H7 (cell line): ENCODE results near the gene APBB2. TPM values are rescaled to one million over a fixed set of nuclear protein-coding genes. Genes with fewer than 3 reads are reported as not detected.

Source experiments
- DNase-seq: peaks from one replicate; pipeline ENCODE4 v3.0.0; 2012
- H3K27me3 ChIP-seq: 2 replicates; pipeline ENCODE4 v1.6.0; 2011; ENCODE audit warnings: mild to moderate bottlenecking, low read length; ENCODE audit not compliant: control insufficient read depth, insufficient read depth
- H3K36me3 ChIP-seq: replicated peaks from 2 replicates; pipeline ENCODE4 v1.5.1; 2011; ENCODE audit warnings: low read length; ENCODE audit not compliant: control insufficient read depth, insufficient read depth
- H3K4me3 ChIP-seq: 2 replicates; pipeline ENCODE4 v1.5.1; 2011; ENCODE audit warnings: low read depth, mild to moderate bottlenecking, control low read depth, low read length, moderate library complexity; ENCODE audit not compliant: insufficient read depth
- total RNA-seq: library from RNA; depleted of rRNA; stranded (reverse); fragments of >200 nt; shearing (Covaris generic); gene quantifications from 2 replicates; pipeline ENCODE4 v1.2.3, GENCODE V29; 2014

APBB2 gene
- total RNA-seq, 1 experiment from 2014 or later, result 33.4 TPM

DNA sequence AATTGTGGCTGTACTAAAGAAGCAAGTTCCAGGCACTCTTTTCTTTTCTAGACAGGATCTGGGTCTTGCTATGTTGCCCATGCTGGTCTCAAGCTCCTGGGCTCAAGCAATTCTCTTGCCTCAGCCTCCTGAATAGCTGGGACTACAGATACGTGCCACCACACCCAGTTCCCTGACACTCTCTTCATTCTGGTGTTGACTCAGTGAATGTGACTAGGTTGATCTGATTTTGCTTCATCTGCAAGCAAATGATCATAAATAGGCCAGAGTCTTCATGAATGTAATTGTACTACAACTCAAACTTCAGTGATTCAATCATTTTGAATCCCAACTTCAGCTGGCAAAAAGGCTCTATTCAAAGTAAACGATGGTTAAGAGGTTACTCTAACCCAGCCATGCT, 78.5 kb downstream of the APBB2 start:
- Histone ChIP-seq H3K27me3 (no peaks in the 10 kb centered on the region), H3K36me3 (no peaks in the 10 kb centered on the region), H3K4me3 (no peak overlapping the region)
- no peak for DNase-seq

DNA sequence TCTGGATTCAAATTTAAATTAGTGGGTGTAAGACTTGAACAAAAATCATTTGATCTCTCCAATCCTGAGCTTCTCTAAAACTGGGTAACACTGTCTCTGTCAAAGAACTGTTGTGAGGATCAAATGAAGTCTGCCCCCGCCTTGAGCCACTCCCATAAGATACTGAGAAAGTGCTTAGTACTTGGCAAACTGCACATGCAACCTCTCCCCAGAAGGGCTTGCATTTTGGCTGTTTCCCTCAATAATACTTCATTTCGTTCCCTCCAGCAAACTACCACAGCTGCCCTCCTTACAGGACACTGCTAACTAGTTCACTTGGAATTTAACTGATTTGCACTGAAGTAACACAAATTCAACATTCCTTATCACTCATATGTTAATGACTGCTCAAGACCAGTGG, 79.8 kb downstream of the APBB2 start:
- Histone ChIP-seq H3K4me3 (no peak overlapping the region), H3K36me3 (no peaks in the 10 kb centered on the region), H3K27me3 (no peaks in the 10 kb centered on the region)
- DNase-seq, result no peak

DNA sequence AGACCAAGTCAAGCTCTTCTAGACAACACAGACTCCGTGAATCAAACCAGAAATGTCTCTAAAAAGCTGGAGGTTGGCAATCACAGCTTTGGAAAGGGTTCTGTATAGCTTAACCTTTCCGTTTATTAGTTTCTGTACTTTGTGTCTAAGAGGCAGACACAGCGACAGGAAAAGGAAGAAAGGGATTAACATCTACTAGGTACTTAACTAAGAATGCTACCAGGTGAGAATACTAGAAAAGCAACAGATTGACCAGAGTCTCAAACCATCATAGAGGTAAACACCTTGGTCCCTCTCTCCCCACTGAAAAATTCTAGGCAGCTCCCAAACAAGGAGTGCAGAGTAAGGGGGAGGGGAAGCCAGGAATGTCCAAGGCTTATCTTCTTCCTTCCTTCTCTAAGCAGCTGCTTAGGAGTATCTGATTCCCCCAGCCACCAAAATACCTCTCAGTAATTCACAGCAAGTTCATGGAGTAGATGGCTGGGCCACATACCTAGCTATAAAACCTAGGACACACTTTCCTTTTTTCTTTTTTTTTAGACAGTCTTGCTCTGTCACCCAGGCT, 80.8 kb downstream of the APBB2 start:
- Histone ChIP-seq H3K27me3 (no peaks in the 10 kb centered on the region), H3K36me3 (no peaks in the 10 kb centered on the region), H3K4me3 (no peak overlapping the region)
- no peak for DNase-seq

DNA sequence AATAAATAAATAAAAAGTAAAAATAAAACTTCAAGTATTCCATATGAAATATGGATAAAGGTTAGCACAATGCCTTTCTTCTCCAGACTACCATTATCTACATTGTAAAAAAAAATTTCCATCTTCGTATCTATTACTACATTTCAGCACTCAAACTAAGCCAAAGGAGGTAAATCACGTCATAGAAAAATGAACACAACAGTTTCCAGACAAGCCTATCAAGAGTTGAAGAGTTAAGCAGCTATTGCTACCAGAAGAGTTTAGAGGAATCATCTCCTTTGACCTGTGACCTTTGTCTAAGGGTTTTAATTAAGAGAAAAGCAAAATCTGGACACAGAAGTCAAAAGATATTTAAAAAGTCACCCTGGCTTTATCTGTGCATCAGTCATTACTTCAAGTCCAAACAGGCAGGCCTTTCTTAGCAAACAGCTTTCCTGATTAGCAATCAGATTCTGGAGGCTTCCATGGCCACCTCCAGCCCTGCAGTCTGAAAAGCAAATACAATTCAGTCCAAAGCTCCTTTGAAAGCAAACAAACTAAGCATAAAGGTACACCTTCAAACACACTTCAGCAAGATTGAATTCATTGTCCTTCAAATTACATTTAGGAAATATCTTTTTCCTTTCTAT, 82.2 kb downstream of the APBB2 start:
- H3K36me3 ChIP-seq, result no peaks in the 10 kb centered on the region
- DNase-seq, result no peak
- H3K27me3 ChIP-seq, result no peaks in the 10 kb centered on the region
- no peak overlapping the region for H3K4me3 ChIP-seq

DNA sequence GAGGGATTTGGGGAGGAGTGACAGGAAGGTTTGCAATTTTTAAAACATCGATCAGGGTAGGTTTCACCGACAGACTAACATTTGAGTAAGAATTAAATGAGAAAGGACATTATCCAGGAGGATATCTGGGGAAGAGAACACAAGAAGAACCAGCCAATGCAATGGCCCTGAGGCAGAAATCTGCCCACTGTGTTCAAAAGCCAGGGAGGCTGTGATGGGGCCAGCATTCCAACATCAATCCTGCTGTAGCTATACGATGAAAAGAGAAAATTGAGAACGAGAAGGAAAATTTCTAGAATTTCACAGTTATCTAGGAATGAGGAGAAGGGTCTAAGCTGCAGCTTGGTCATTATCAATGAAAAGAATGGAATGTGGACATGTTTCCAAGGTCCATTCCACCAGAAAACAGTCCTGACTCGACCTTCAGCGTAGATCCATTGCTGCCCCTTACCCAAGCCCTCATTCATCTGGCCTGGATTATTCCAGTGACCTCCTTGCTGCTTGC, 84.4 kb downstream of the APBB2 start:
- no peak overlapping the region for H3K4me3 ChIP-seq
- DNase-seq, result no peak
- H3K36me3 ChIP-seq, result no peaks in the 10 kb centered on the region
- H3K27me3 ChIP-seq, result no peaks in the 10 kb centered on the region

DNA sequence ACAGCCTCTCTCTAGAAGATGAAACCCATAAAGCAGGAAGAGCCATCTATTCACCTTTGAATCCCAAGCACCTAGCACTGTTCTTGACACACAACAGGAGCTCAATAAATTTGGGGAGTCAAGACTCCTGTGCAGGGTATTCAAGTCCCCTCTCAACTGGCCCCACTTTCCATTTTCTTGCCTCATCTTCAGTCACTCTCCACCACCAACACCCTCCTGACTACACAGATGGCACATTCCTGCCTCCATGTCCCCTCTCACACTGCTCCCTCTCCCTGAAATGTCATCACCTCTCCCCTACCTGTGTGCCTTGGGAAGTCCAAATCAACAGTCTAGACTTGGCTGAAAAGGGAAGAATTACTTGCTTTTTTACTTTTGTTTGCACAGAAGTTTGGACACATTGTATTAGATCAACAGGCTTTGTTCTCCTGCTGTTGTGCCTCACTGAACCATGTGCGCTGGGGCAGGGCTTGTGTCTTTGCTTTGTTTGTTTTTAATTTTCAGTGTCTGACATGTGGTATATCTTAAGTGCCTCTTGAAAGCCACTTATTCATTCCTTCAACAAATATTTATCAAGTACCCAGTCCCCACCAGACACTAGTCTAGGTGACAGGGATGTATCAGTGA, 85.1 kb downstream of the APBB2 start:
- no peaks in the 10 kb centered on the region for H3K36me3 ChIP-seq
- no peaks in the 10 kb centered on the region for H3K27me3 ChIP-seq
- no peak for DNase-seq
- H3K4me3 ChIP-seq, result no peak overlapping the region

DNA sequence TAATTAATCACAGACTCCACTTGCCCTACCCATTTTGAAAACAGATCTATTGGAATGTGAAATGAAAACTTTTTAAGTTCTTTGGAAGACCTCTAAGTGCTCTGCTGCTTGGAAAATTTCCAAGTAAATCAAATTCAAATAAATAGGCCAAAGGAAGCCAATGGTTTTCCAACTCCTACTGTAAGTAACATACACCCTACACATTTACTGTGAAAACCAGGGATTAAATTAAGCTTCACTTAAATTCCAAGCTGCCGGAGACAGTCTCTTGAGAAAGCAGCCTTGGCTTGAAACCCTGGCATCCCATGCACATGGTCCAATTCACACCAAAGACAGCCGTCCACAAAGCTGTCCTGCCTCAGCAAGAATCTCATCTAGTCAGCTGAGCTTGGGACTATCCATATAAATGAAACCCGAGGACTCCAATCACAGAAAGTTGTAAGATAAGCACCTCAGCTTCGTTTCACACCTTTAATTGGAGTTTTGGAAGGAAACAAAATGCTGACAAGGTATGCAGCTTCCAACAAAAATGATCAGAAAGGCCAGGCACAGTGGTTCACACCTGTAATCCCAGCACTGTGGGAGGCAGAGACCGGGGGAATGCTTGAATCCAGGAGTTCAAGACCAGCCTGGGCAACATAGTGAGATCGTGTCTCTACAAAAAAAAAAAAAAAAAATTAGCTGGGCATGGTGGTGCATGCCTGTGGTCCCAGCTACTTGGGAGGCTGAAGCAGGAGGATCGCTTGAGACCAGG, 88.6 kb downstream of the APBB2 start:
- H3K27me3 ChIP-seq, result no peaks in the 10 kb centered on the region
- H3K4me3 ChIP-seq, result no peak overlapping the region
- H3K36me3 ChIP-seq, result no peaks in the 10 kb centered on the region
- DNase-seq, result no peak

DNA sequence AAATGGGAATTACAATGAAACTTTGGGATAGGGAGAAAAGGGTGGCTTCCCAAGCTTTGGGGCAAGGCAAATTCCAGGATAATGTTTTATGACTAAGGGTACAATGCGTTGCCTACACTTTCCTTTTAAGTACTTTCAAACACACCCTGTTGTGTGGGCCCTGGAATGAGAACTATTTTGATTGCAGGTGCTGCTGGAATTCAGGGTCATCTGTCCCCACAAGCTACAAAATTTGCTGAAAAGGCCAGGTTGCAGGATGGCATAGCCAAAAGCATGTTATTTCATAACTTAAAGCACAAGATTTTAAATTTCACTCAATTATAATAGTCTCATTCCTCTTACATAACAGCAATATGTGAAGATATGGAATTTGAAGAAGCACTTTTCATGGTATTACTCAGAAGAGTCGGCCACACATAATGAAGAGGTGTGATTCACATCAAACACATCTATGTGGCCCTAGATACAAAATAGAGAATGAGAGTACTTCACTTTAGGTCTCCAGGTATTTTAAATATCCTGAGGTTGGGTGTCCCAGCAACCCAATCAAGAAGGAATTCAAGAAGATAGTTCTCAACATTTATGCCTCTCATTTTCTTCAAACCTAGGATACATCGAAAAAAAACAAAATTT, 89.3 kb downstream of the APBB2 start:
- H3K36me3 ChIP-seq, result no peaks in the 10 kb centered on the region
- H3K4me3 ChIP-seq, result no peak overlapping the region
- no peak for DNase-seq
- H3K27me3 ChIP-seq, result no peaks in the 10 kb centered on the region

DNA sequence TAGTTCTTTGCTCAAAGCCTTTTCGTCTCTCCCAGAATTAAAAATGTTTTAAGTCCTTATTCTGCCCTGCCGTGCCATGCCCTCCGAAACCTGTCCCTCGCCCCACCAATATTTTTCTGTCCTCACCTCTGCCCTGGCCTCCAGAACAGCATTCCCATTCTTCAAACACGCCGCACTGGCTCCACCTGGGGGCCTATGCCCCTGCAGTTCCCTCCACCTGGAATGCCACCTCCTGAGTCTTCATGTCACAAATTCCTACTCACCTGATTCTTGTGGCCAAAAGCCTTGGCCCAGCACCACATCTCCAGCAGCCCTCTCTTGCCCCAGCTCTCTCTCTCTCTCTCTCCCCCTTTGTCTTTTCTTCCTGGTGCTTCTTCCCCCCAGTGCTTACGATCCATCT, 91.6 kb downstream of the APBB2 start:
- Histone ChIP-seq H3K36me3 (no peaks in the 10 kb centered on the region), H3K27me3 (no peaks in the 10 kb centered on the region), H3K4me3 (no peak overlapping the region)
- peak; percentile 60 for DNase-seq

DNA sequence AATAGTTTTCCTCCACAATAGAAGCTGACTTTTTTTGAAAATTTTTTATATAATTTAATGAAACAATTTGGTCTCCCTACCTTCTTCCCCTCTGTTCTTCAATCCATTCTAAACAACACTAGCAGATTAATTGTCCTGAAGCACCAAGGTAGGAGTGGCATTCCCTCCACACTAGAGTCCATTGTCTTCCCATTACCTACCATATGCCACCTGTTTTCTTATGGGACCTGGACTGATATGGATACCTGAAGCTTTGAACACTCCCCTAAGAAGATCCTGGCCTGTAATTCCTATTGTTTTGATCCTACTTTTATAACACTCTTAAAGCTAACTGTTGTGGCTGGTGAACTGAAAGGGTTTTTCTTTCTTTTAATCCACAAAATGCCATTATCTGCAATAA, 92.0 kb downstream of the APBB2 start:
- Histone ChIP-seq H3K4me3 (no peak overlapping the region), H3K36me3 (no peaks in the 10 kb centered on the region), H3K27me3 (no peaks in the 10 kb centered on the region)
- DNase-seq, result no peak

DNA sequence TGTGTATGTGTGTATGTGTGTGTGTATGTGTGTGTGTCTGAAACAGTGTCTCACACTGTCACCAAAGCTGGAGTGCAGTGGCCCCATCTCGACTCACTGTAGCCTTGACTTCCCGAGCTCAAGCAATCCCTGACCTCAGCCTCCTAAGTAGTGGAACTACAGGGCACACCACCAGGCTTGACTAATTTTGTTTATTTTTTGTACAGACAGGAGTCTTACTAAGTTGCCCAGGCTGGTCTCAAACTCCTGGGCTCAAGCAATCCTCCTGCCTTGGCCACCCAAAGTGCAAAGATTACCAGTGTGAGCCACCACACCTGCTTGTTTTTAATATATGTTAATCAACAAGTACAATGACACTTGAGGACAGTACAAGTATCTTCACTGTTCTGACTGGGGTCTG, 92.4 kb downstream of the APBB2 start:
- Histone ChIP-seq H3K4me3 (no peak overlapping the region), H3K36me3 (no peaks in the 10 kb centered on the region), H3K27me3 (no peaks in the 10 kb centered on the region)
- DNase-seq, result no peak

DNA sequence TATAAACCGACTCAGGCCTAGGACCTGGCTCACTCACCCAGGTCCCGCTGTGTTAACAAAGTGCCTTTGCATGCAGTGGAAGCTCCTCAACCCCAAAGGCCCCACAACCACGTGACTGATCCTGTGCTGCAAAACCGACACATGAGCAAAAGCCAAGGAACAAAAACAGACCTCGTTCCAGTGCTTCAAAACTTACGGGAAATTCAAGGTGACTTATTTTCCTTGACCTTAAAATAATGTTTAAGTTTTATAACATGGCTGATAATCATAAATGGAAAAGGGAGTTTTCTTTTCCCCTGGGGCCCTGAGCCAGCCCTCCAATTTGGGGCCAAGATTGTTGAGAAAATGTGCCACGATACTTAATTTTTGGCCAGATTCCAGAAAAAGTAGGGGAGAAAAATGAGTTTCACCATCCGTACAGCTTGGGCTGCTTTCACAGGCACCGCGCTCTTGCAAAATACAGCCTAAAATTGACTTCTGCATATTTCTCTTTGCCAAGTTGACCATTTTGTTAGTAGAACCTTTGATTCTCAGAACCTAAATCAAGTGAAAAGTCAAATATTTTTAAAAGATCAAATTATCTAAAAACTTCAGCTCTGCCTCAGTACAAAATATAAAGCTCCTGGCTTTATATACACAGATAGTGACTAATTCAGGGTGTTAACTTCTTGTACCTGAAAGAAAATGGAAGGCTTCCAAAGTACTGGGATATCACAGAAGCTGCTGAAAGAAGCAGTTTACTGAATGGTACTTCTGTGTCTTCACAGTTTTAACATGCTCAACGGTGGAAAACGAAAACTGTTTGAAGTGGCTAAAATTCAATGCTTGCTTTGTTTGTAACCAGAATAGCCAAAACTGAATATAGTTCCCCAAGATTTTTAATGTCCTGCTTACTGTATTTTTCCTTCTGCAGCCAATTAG, 93.8 kb downstream of the APBB2 start:
- Histone ChIP-seq H3K27me3 (no peaks in the 10 kb centered on the region), H3K4me3 (no peak overlapping the region), H3K36me3 (no peaks in the 10 kb centered on the region)
- no peak for DNase-seq

DNA sequence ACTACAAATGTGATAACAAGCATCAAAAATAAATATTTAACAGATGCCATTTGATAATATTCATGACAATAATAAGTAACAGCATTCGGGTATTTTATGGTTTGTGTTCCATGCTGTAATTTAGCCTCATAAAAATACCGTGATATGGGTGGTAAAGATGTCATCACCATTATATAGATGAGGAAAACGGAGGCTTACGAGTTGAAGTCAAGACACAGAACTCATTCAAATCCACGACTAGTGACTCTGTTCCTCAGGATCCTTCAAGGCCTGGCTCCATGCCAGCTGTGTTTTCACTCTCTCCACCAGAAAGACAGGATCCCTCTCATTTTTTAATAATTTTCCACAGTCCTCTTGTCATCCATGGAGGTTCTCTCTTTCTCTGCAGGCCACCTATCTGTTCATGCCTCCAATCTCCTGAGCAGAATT, 94.5 kb downstream of the APBB2 start:
- no peak overlapping the region for H3K4me3 ChIP-seq
- H3K36me3 ChIP-seq, result no peaks in the 10 kb centered on the region
- DNase-seq, result no peak
- no peaks in the 10 kb centered on the region for H3K27me3 ChIP-seq

DNA sequence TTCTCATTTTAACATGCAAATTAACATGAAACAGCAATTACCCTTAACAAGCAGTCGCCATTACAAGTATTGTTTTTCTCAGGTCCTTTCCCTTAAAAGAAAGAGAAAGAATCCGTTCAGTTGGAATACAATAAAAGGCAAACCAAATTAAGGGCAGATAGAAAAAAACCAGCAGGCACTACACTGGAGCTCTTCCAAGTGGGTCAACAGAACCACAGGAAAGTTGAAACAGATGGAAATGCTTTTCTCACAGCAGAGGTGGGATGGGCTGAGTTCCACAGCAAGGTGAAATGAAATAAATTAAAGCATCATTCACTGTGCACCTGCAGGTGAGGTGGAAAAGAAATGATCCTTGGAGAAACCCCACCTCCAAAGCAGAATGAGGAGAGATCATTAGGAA, 102.6 kb downstream of the APBB2 start:
- H3K27me3 ChIP-seq, result no peaks in the 10 kb centered on the region
- H3K36me3 ChIP-seq, result no peaks in the 10 kb centered on the region

More for the DNA sequence above, 102.6 kb downstream of the APBB2 start:
- DNase-seq, result no peak
- no peak overlapping the region for H3K4me3 ChIP-seq
